PC-3 (cell line): ENCODE measurements around the gene BARHL2. TPM values are rescaled to one million over a fixed set of nuclear protein-coding genes. Genes with fewer than 3 reads are reported as not detected.

ENCODE experiments used
- ATAC-seq: fragments of 200-7000 bp; cut with Tn5 transposase; 2 replicates; pipeline ENCODE4 v1.9.1; 2020; ENCODE audit warnings: mild to moderate bottlenecking, moderate library complexity
- BruUV-seq: library from RNA; stranded (reverse); fragments of 400-500 nt; replicated peaks from 2 replicates; lab custom pipeline; 2021; lab: Mats Ljungman, UMichigan
- CTCF ChIA-PET: fragments of 300-600 bp; sonication (Branson Sonifier 250); formaldehyde crosslinking; loops from one replicate; lab custom pipeline; 2022; ENCODE audit warnings: antibody characterized with exemption; lab: Charles Lee
- POLR2A ChIA-PET: fragments of 300-600 bp; sonication (Branson Sonifier 250); formaldehyde crosslinking; loops from one replicate; lab custom pipeline; 2022; ENCODE audit warnings: antibody characterized with exemption; ENCODE audit not compliant: unreplicated experiment; lab: Charles Lee
- DNase-seq: peaks from one replicate; pipeline ENCODE4 v3.0.0-alpha.2; 2015
- H2AFZ ChIP-seq: fragments of 300-600 bp; sonication (generic); 2 replicates; pipeline ENCODE4 v1.6.0; 2016; ENCODE audit warnings: antibody characterized with exemption, low read length
- H3F3A ChIP-seq: fragments of 300-600 bp; sonication (generic); one replicate; pipeline ENCODE4 v1.6.0; 2017; ENCODE audit warnings: antibody characterized with exemption, low read length, control low read depth, mild to moderate bottlenecking; ENCODE audit not compliant: unreplicated experiment
- H3K27ac ChIP-seq: fragments of 300-600 bp; sonication (generic); 2 replicates; pipeline ENCODE4 v1.5.1; 2016; ENCODE audit warnings: mild to moderate bottlenecking, low read length
- H3K27me3 ChIP-seq: fragments of 300-600 bp; sonication (generic); 2 replicates; pipeline ENCODE4 v1.6.1; 2016; ENCODE audit warnings: low read length, mixed read lengths
- H3K36me3 ChIP-seq: fragments of 300-600 bp; sonication (generic); 2 replicates; pipeline ENCODE4 v1.6.1; 2016; ENCODE audit warnings: low read depth, mixed run types, low read length, mixed read lengths
- H3K4me1 ChIP-seq: fragments of 300-600 bp; sonication (generic); 2 replicates; pipeline ENCODE4 v1.5.1; 2016; ENCODE audit warnings: low read length; ENCODE audit not compliant: insufficient read depth
- H3K4me2 ChIP-seq: fragments of 300-600 bp; sonication (generic); 2 replicates; pipeline ENCODE4 v1.6.0; 2016; ENCODE audit warnings: low read length
- H3K4me3 ChIP-seq: fragments of 300-600 bp; sonication (generic); 2 replicates; pipeline ENCODE4 v1.5.1; 2016; ENCODE audit warnings: mild to moderate bottlenecking, low read length, mixed read lengths
- H3K79me2 ChIP-seq: fragments of 300-600 bp; sonication (generic); 2 replicates; pipeline ENCODE4 v1.6.1; 2017; ENCODE audit warnings: low read length, mixed read lengths
- H3K9ac ChIP-seq: fragments of 300-600 bp; sonication (generic); 2 replicates; pipeline ENCODE4 v1.6.0; 2016; ENCODE audit warnings: mild to moderate bottlenecking, low read length
- H3K9me2 ChIP-seq: fragments of 300-600 bp; sonication (generic); replicated peaks from 2 replicates; pipeline ENCODE4 v1.6.1; 2016; ENCODE audit warnings: mixed run types, low read length, mixed read lengths
- H3K9me3 ChIP-seq: fragments of 300-600 bp; sonication (generic); 2 replicates; pipeline ENCODE4 v1.6.1; 2016; ENCODE audit warnings: low read length, mixed read lengths
- H4K20me1 ChIP-seq: fragments of 300-600 bp; sonication (generic); 2 replicates; pipeline ENCODE4 v1.6.1; 2016; ENCODE audit warnings: low read length, mixed read lengths
- CTCF ChIP-seq: fragments of 300-600 bp; sonication (generic); conservative IDR thresholded peaks from 2 replicates; pipeline ENCODE4 v1.5.1; 2017; ENCODE audit warnings: antibody characterized with exemption, low read depth, mild to moderate bottlenecking, low read length
- EZH2 ChIP-seq: fragments of 300-600 bp; sonication (generic); IDR thresholded peaks from one replicate; pipeline ENCODE4 v1.6.1; 2017; ENCODE audit warnings: antibody characterized with exemption, mild to moderate bottlenecking, low read length; ENCODE audit not compliant: unreplicated experiment
- EZH2phosphoT487 ChIP-seq: fragments of 300-600 bp; sonication (generic); IDR thresholded peaks from 2 replicates; pipeline ENCODE4 v1.6.1; 2018; ENCODE audit warnings: mild to moderate bottlenecking, antibody characterized with exemption, low read length, borderline replicate concordance
- intact Hi-C: fragments of 100-400 bp; cut with micrococcal nuclease; formaldehyde crosslinking; loops from 2 replicates; pipeline ENCODE4 v1.9.0; 2023
- total RNA-seq: library from RNA; depleted of rRNA; stranded (reverse); fragments of >200 nt; gene quantifications from 2 replicates; pipeline ENCODE4 v1.2.3, GENCODE V29; 2014

The BARHL2 gene
- total RNA-seq, 1 experiment from 2014 or later = not detected

DNA sequence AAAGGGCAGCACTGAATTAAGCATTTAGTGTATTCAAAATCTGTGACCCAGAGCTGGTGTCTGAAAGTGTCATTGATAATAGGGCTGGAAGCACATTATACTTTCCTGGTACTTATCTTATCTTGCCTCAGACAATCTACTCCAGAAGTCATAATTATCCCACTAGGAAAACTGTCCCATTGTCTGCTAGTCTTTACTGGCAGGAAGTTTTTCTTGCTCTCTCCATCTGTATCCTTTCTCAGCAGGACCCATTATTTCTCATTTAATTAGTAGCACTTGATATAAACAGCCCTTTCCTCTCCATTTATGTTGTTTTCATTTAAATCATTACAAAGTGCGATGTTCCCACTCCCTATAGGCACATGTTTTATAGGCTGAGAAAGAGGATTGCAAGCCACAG, 36.5 kb upstream of the BARHL2 start:
- TF ChIP-seq EZH2 (no peak), CTCF (no peak), EZH2phosphoT487 (no peak)
- no peak for DNase-seq

GRCh38 chr1:90748668-90749067, 31.6 kb upstream of the BARHL2 start:
- Histone ChIP-seq H3K9me3 (no peaks in the 10 kb centered on the region), H2AFZ (no peak overlapping the region), H3K79me2 (no peaks in the 10 kb centered on the region), H3K9me2 (no peaks in the 10 kb centered on the region), H3F3A (no peaks in the 10 kb centered on the region), H4K20me1 (no peaks in the 10 kb centered on the region), H3K27ac (no peak overlapping the region), H3K9ac (no peak overlapping the region), H3K4me1 (no peaks in the 10 kb centered on the region), H3K36me3 (no peaks in the 10 kb centered on the region), H3K4me3 (no peak overlapping the region), H3K4me2 (no peak overlapping the region), H3K27me3 (peaks cover 93% of the 10 kb centered on the region)
- TF ChIP-seq CTCF = no peak
- TF ChIP-seq EZH2phosphoT487 = no peak
- TF ChIP-seq EZH2 = no peak
- DNase-seq (no peak), ATAC-seq (no peak)
- intact Hi-C loops = no loop called here
- CTCF ChIA-PET = no interaction called here
- POLR2A ChIA-PET = no interaction called here
- no TSS peak for BruUV-seq

More for the DNA sequence above, 36.5 kb upstream of the BARHL2 start:
- CTCF ChIA-PET = no interaction called here
- intact Hi-C loops = no loop called here
- Histone ChIP-seq H2AFZ (no peak overlapping the region), H3K79me2 (no peaks in the 10 kb centered on the region), H3K9ac (no peak overlapping the region), H3K4me2 (no peak overlapping the region), H3K4me1 (no peaks in the 10 kb centered on the region), H3K4me3 (no peak overlapping the region), H3K27ac (no peak overlapping the region), H3F3A (no peaks in the 10 kb centered on the region), H3K27me3 (peaks cover 68% of the 10 kb centered on the region), H3K9me3 (no peaks in the 10 kb centered on the region), H3K36me3 (no peaks in the 10 kb centered on the region), H3K9me2 (no peaks in the 10 kb centered on the region), H4K20me1 (no peaks in the 10 kb centered on the region)
- no peak for ATAC-seq
- POLR2A ChIA-PET = no interaction called here
- BruUV-seq = no TSS peak

DNA sequence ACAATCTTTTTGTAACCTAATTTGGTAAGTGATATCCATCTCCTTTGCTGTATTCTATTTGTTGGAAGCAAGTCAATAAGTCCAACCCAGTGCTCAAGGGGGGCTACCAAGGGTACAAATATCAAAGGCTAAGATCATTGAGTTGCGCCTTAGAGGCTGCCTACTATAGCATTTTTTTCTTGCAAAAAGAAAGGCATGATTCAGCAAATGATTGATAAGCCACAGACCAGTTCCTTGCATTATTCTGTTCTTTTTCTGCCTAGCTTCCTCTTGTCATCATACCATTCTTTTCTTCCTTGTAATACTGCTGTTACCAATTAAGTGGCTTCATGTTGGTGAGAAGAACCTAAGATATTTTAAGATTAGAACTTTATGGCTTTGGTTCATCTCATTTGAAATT, 29.8 kb upstream of the BARHL2 start:
- ATAC-seq (no peak), DNase-seq (no peak)
- H3K9me3 ChIP-seq = no peaks in the 10 kb centered on the region
- no peaks in the 10 kb centered on the region for H3K79me2 ChIP-seq
- POLR2A ChIA-PET = no interaction called here
- intact Hi-C loops = no loop called here
- CTCF ChIA-PET = no interaction called here
- H3K27ac ChIP-seq = no peak overlapping the region
- no peak overlapping the region for H3K4me3 ChIP-seq
- no peak overlapping the region for H3K9ac ChIP-seq
- no TSS peak for BruUV-seq
- no peaks in the 10 kb centered on the region for H4K20me1 ChIP-seq
- H3K4me2 ChIP-seq = no peak overlapping the region
- TF ChIP-seq EZH2phosphoT487 (no peak), EZH2 (no peak), CTCF (no peak)
- no peak overlapping the region for H2AFZ ChIP-seq
- no peaks in the 10 kb centered on the region for H3K36me3 ChIP-seq
- H3K27me3 ChIP-seq = peaks cover 75% of the 10 kb centered on the region
- no peaks in the 10 kb centered on the region for H3K4me1 ChIP-seq
- H3F3A ChIP-seq = no peaks in the 10 kb centered on the region
- no peaks in the 10 kb centered on the region for H3K9me2 ChIP-seq
